Erythroblast (primary cell): ENCODE measurements around the gene ASCC2.

Source experiments
- GATA1 ChIP-seq: IDR thresholded peaks from 2 replicates; pipeline ENCODE4 v1.6.1; 2011; ENCODE audit warnings: low read depth, mild to moderate bottlenecking, control low read depth, low read length, moderate library complexity
- POLR2A ChIP-seq: IDR thresholded peaks from 2 replicates; pipeline ENCODE4 v1.6.1; 2011; ENCODE audit warnings: mild to moderate bottlenecking, low read length

DNA sequence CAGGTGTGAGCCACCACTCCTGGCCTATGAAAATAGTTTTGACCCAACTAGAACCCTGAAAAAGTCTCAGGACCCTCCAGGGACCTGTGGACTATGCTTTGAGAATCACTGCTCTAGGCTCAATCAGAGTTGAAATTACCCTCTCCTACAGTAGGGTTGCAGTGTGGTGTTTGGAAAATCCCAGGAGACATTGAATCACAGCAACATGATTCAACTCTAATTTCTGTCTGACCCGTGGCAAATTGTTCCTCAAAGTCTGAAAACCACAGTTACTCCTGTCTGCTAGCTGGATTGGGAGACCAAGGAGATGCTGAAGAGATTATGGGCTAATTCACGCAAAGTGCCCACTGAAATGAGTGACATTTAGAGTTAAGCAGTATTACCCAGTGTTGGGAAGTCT, 39.5 kb upstream of the ASCC2 start:
- TF ChIP-seq POLR2A = no peak
- no peak for TF ChIP-seq GATA1
